Skeletal muscle tissue (tissue), 4 donors: ENCODE data around the gene CARS1. TPM values are rescaled to one million over a fixed set of nuclear protein-coding genes. Genes with fewer than 3 reads are reported as not detected.

Experiments
- H3K27ac ChIP-seq: one replicate; pipeline ENCODE4 v1.7.0; 2013; ENCODE audit warnings: mild to moderate bottlenecking, low read depth, low read length, inconsistent platforms
- H3K27me3 ChIP-seq, 3 donors: one replicate each; pipeline ENCODE4 v1.7.0; 2013; ENCODE audit warnings: low read length in 3 of 3; ENCODE audit not compliant: control insufficient read depth in 3 of 3, insufficient read depth in 3 of 3
- H3K36me3 ChIP-seq, 3 donors: one replicate each; pipeline ENCODE4 v1.7.0; 2013; ENCODE audit warnings: low read length in 3 of 3; ENCODE audit not compliant: control insufficient read depth in 3 of 3, insufficient read depth in 3 of 3
- H3K4me1 ChIP-seq, 3 donors: one replicate each; pipeline ENCODE4 v1.7.0; 2013; ENCODE audit warnings: low read length in 3 of 3, mild to moderate bottlenecking in 3 of 3; ENCODE audit not compliant: control insufficient read depth in 3 of 3, insufficient read depth in 3 of 3
- H3K4me3 ChIP-seq, 3 donors: one replicate each; pipeline ENCODE4 v1.7.0; 2013; ENCODE audit warnings: low read length in 3 of 3
- H3K9ac ChIP-seq, 3 donors: one replicate each; pipeline ENCODE4 v1.7.0; 2013; ENCODE audit warnings: low read length in 3 of 3, mild to moderate bottlenecking in 3 of 3, moderate library complexity in 2 of 3, low read depth in 1 of 3
- H3K9me3 ChIP-seq, 3 donors: one replicate each; pipeline ENCODE4 v1.7.0; 2013; ENCODE audit warnings: low read length in 3 of 3; ENCODE audit not compliant: control insufficient read depth in 3 of 3
- total RNA-seq: library from RNA; depleted of rRNA; stranded (reverse); fragments of >200 nt; gene quantifications from one replicate; pipeline ENCODE4 v1.2.3, GENCODE V29; 2014
- donor health status: Osteomylitis.

CARS1 gene
- total RNA-seq, 1 donor from 2014 or later, result 11.5 TPM

GRCh38 chr11:2987881-2988861, 69.1 kb downstream of the CARS1 start:
- Histone ChIP-seq H3K9me3 (no peaks in the 10 kb centered on the region), H3K4me1 (peaks cover 37 to 40% (median 39%) of the 10 kb centered on the region in 3 donors), H3K9ac (peak overlapping the region in 1 of 3 donors; percentile 60), H3K27me3 (no peaks in the 10 kb centered on the region), H3K4me3 (peak overlapping the region in 1 of 3 donors; percentile 30), H3K27ac (no peak overlapping the region), H3K36me3 (peaks cover 0 to 2% (median 0%) of the 10 kb centered on the region in 3 donors)

DNA sequence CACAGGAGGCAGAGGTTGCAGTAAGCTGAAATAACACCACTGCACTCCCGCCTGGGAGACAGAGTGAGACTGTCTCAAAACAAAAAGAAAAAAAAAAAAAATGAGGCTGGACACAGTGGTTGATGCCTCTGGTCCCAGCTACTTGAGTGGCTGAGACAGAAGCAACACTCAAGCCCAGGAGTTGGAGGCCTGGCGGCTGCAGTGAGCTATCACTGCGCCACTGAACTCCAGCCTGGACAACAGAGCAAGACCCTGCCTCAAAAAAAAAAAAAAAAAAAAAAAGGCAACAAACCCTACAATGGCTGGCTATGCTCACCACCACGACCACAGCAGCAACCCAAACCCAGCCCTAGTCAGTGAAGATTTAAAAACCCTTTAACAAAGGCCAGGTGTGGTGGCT, 73.3 kb downstream of the CARS1 start:
- no peaks in the 10 kb centered on the region for H3K9me3 ChIP-seq
- H3K9ac ChIP-seq, result no peak overlapping the region
- H3K27ac ChIP-seq, result no peak overlapping the region
- H3K4me1 ChIP-seq, result peaks cover 22 to 30% (median 24%) of the 10 kb centered on the region in 3 donors
- no peaks in the 10 kb centered on the region for H3K27me3 ChIP-seq
- H3K36me3 ChIP-seq, result peaks cover under 1 to 3% (median 2%) of the 10 kb centered on the region in 3 donors
- H3K4me3 ChIP-seq, result no peak overlapping the region

GRCh38 chr11:2982214-2982613, 75.0 kb downstream of the CARS1 start:
- H3K4me3 ChIP-seq, result no peak overlapping the region
- H3K9ac ChIP-seq, result no peak overlapping the region
- H3K27ac ChIP-seq, result no peak overlapping the region
- peaks cover 10 to 17% (median 16%) of the 10 kb centered on the region in 3 donors for H3K36me3 ChIP-seq
- no peaks in the 10 kb centered on the region for H3K9me3 ChIP-seq
- H3K27me3 ChIP-seq, result no peaks in the 10 kb centered on the region
- H3K4me1 ChIP-seq, result peaks cover 12 to 18% (median 15%) of the 10 kb centered on the region in 3 donors

- no peaks in the 10 kb centered on the region for H3K27me3 ChIP-seq
- no peak overlapping the region for H3K4me3 ChIP-seq
- H3K9me3 ChIP-seq, result no peaks in the 10 kb centered on the region
- H3K27ac ChIP-seq, result no peak overlapping the region
- H3K4me1 ChIP-seq, result peaks cover 12 to 23% (median 21%) of the 10 kb centered on the region in 3 donors
- peaks cover 15 to 25% (median 24%) of the 10 kb centered on the region in 3 donors for H3K36me3 ChIP-seq
- no peak overlapping the region for H3K9ac ChIP-seq
Measured at GRCh38 chr11:2981130-2981529, 76.1 kb downstream of the CARS1 start.

- Histone ChIP-seq H3K9me3 (no peaks in the 10 kb centered on the region), H3K27me3 (no peaks in the 10 kb centered on the region), H3K36me3 (peaks cover 19 to 33% (median 30%) of the 10 kb centered on the region in 3 donors), H3K27ac (no peak overlapping the region), H3K4me1 (peaks cover 12 to 23% (median 21%) of the 10 kb centered on the region in 3 donors), H3K4me3 (no peak overlapping the region), H3K9ac (no peak overlapping the region)
Measured at GRCh38 chr11:2980168-2980840, 76.9 kb downstream of the CARS1 start.

DNA sequence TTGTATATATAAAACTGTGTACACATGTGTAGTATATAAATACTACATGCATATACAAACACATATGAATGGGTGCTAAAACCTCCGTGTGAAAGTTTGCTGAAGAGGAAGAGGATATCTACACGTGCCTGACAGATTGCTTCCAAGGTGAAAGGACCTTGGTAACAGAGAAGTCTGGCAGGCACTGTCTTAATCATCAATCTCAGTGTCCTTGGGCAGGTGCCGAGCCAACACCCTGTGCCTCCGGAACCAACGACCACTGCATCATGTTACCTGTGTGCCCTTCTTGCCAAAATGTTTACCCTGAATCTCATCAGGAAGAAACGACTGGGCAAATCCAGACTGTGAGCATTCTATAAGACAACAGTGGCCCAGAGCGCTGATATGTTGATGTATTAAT, 80.1 kb downstream of the CARS1 start:
- no peak overlapping the region for H3K4me3 ChIP-seq
- H3K9ac ChIP-seq, result no peak overlapping the region
- H3K4me1 ChIP-seq, result peaks cover 3 to 14% (median 8%) of the 10 kb centered on the region in 3 donors
- no peaks in the 10 kb centered on the region for H3K27me3 ChIP-seq
- no peaks in the 10 kb centered on the region for H3K9me3 ChIP-seq
- H3K27ac ChIP-seq, result no peak overlapping the region
- H3K36me3 ChIP-seq, result peaks cover 33 to 56% (median 50%) of the 10 kb centered on the region in 3 donors

DNA sequence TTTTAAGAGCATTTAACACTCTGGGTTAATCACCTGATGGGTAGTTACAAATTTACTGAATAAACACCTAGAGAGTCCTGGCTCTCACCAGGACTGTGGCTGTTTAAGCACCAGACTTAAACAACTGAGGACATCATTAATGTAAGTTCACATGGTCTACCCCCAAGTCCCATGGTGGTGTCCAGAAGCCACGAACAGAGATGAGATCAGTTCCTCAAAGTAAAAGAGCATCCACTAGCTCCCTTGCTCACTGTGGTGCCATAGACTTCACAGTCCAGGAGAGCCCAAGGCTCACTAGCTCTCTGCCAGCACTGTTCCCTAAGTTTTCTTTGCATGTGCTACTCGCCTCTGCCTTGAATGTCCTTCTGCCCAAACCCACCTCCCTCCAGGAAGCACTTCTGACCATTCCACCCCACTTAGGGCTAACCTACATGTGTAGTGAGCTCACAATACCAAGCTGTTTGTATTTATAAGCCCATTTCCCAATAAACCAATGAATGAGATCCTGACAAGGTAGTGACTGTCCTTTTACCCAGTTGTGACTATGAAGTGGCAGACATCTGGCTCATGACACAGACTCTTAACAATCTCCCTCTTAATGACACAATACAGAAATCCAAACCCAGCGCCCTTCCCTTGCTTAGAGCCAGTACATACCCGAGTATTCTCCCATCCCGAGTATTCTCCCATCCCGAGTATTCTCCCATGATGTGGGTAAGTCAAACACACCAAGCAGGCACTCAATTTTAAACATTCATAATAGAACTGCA, 80.7 kb downstream of the CARS1 start:
- H3K4me1 ChIP-seq, result peaks cover 0 to 14% (median 4%) of the 10 kb centered on the region in 3 donors
- no peak overlapping the region for H3K27ac ChIP-seq
- H3K9ac ChIP-seq, result no peak overlapping the region
- H3K9me3 ChIP-seq, result no peaks in the 10 kb centered on the region
- H3K36me3 ChIP-seq, result peaks cover 37 to 62% (median 56%) of the 10 kb centered on the region in 3 donors
- no peak overlapping the region for H3K4me3 ChIP-seq
- H3K27me3 ChIP-seq, result no peaks in the 10 kb centered on the region

DNA sequence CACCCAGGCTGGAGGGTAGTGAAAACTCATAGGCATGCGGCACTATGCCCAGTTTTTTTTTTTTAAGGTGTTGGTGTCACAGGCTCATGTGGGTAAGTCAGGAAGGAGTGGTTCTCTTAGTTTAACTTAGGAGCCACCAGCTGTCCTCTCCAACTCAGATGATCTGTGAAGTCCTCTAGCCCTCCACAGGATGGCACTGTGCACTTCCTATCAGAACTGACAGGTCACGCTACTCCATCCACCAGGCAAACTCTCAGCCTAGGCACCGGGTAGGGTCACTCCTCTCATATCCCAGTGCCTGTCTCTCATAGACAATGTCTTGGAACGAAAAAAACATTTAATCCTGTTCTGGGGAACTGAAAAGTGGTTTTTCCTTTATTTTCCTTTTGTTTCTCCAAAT, 81.6 kb downstream of the CARS1 start:
- no peak overlapping the region for H3K9ac ChIP-seq
- no peak overlapping the region for H3K4me3 ChIP-seq
- H3K9me3 ChIP-seq, result no peaks in the 10 kb centered on the region
- H3K27me3 ChIP-seq, result no peaks in the 10 kb centered on the region
- H3K27ac ChIP-seq, result no peak overlapping the region
- H3K36me3 ChIP-seq, result peaks cover 44 to 69% (median 63%) of the 10 kb centered on the region in 3 donors
- peaks cover 0 to 14% (median 4%) of the 10 kb centered on the region in 3 donors for H3K4me1 ChIP-seq

GRCh38 chr11:2974272-2974671, 83.0 kb downstream of the CARS1 start:
- Histone ChIP-seq H3K4me1 (peaks cover 0 to 14% (median 4%) of the 10 kb centered on the region in 3 donors), H3K27me3 (no peaks in the 10 kb centered on the region), H3K36me3 (peaks cover 57 to 82% (median 76%) of the 10 kb centered on the region in 3 donors), H3K27ac (no peak overlapping the region), H3K9me3 (no peaks in the 10 kb centered on the region), H3K9ac (no peak overlapping the region), H3K4me3 (no peak overlapping the region)
